Measurements from ENCODE around the gene EIF5A2. TPM values are rescaled to one million over a fixed set of nuclear protein-coding genes. Genes with fewer than 3 reads are reported as not detected.
"Not testable (repeated sequence)": the region's sequence is repeated elsewhere in the genome, so short reads cannot be mapped to it uniquely, and the experiment has no call there.

EIF5A2 gene
- total RNA-seq, 1 donor from 2014 or later: 10.2 TPM

- Histone ChIP-seq H3K36me3 (no peaks in the 10 kb centered on the region), H3K27me3 (ENCODE audit: low read depth) (no peaks in the 10 kb centered on the region), H3K27ac (replicated peaks) (peak overlapping the region; percentile 73), H3K4me3 (peak overlapping the region; percentile 80), H3K9me3 (replicated peaks) (peaks cover 38% of the 10 kb centered on the region), H3K4me1 (peaks cover 18% of the 10 kb centered on the region)
- intact Hi-C loops (cut with micrococcal nuclease): no loop called here
- no peak for DNase-seq
- TF ChIP-seq, protein P1, sequence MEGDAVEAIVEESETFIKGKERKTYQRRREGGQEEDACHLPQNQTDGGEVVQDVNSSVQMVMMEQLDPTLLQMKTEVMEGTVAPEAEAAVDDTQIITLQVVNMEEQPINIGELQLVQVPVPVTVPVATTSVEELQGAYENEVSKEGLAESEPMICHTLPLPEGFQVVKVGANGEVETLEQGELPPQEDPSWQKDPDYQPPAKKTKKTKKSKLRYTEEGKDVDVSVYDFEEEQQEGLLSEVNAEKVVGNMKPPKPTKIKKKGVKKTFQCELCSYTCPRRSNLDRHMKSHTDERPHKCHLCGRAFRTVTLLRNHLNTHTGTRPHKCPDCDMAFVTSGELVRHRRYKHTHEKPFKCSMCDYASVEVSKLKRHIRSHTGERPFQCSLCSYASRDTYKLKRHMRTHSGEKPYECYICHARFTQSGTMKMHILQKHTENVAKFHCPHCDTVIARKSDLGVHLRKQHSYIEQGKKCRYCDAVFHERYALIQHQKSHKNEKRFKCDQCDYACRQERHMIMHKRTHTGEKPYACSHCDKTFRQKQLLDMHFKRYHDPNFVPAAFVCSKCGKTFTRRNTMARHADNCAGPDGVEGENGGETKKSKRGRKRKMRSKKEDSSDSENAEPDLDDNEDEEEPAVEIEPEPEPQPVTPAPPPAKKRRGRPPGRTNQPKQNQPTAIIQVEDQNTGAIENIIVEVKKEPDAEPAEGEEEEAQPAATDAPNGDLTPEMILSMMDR (IDR thresholded peaks at IDR 0.05; ENCODE audit: borderline replicate concordance): no peak
Measured at GRCh38 chr3:170907637-170908234, 701 bp downstream of the EIF5A2 start.

DNA sequence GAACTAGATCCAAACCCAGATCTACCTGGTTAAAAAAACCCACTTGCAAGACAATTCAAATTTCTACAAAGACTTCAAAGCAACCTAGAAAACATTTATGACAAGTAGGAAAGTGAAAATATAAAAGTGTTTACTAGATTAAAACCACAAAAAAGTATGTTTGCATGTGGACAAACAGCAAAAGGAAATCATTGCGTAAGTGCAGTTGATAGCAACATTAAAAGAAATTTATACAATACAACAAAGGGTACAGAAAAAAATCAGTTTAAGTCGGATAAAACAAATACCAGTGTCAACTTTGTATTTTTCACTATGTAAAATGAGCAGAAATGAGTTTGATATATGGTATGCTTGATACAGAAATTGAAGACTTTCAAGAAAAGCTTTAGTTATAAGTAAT lies 2.6 kb downstream of the EIF5A2 start:
- H3K27ac ChIP-seq (replicated peaks): no peak overlapping the region
- peaks cover 18% of the 10 kb centered on the region for H3K4me1 ChIP-seq
- intact Hi-C loops (cut with micrococcal nuclease): no loop called here
- TF ChIP-seq, protein P1 (IDR thresholded peaks at IDR 0.05; ENCODE audit: borderline replicate concordance): no peak
- no peak overlapping the region for H3K4me3 ChIP-seq
- peaks cover 22% of the 10 kb centered on the region for H3K9me3 ChIP-seq (replicated peaks)
- H3K27me3 ChIP-seq (ENCODE audit: low read depth): no peaks in the 10 kb centered on the region
- no peaks in the 10 kb centered on the region for H3K36me3 ChIP-seq
- no peak for DNase-seq

- peaks cover 15% of the 10 kb centered on the region for H3K4me1 ChIP-seq
- TF ChIP-seq, protein P1 (IDR thresholded peaks at IDR 0.05; ENCODE audit: borderline replicate concordance): no peak
- intact Hi-C loops (cut with micrococcal nuclease): no loop called here
- H3K4me3 ChIP-seq: no peak overlapping the region
- no peaks in the 10 kb centered on the region for H3K9me3 ChIP-seq (replicated peaks)
- no peaks in the 10 kb centered on the region for H3K27me3 ChIP-seq (ENCODE audit: low read depth)
- H3K36me3 ChIP-seq: no peaks in the 10 kb centered on the region
- no peak overlapping the region for H3K27ac ChIP-seq (replicated peaks)
- DNase-seq: no peak
Measured at GRCh38 chr3:170903123-170903522, 5.3 kb downstream of the EIF5A2 start.

GRCh38 chr3:170899455-170899854 lies 9.0 kb downstream of the EIF5A2 start:
- no peak overlapping the region for H3K27ac ChIP-seq (replicated peaks)
- no peaks in the 10 kb centered on the region for H3K27me3 ChIP-seq (ENCODE audit: low read depth)
- peaks cover 4% of the 10 kb centered on the region for H3K4me1 ChIP-seq
- TF ChIP-seq, protein P1 (IDR thresholded peaks at IDR 0.05; ENCODE audit: borderline replicate concordance): no peak
- H3K36me3 ChIP-seq: no peaks in the 10 kb centered on the region
- H3K4me3 ChIP-seq: no peak overlapping the region
- H3K9me3 ChIP-seq (replicated peaks): no peaks in the 10 kb centered on the region
- DNase-seq: no peak
- intact Hi-C loops (cut with micrococcal nuclease): no loop called here

GRCh38 chr3:170897978-170898377 lies 10.5 kb downstream of the EIF5A2 start:
- H3K36me3 ChIP-seq: no peaks in the 10 kb centered on the region
- peaks cover 4% of the 10 kb centered on the region for H3K4me1 ChIP-seq
- no peaks in the 10 kb centered on the region for H3K9me3 ChIP-seq (replicated peaks)
- DNase-seq: no peak
- TF ChIP-seq, protein P1 (IDR thresholded peaks at IDR 0.05; ENCODE audit: borderline replicate concordance): no peak
- no peak overlapping the region for H3K27ac ChIP-seq (replicated peaks)
- no peaks in the 10 kb centered on the region for H3K27me3 ChIP-seq (ENCODE audit: low read depth)
- intact Hi-C loops (cut with micrococcal nuclease): no loop called here
- no peak overlapping the region for H3K4me3 ChIP-seq

DNA sequence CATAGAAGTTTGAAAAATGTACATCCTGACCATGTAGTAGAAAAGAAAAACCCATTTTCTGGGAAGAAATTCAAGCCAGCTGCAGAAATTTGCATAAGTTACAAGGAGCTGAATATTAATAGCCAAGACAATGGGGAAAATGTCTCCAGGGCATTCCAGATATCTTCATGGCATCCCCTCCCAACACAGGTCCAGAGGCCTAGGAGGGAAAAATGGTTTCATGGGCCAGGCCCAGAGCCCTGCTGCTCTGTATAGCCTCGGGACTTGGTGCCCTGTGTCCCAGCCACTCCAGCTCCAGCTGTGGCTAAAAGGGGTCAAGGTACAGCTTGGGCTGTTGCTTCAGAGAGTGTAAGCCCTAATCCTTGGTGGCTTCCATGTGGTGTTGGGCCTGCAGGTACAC lies 11.2 kb downstream of the EIF5A2 start:
- DNase-seq; H3K4me1 ChIP-seq; H3K4me3 ChIP-seq; H3K36me3 ChIP-seq; H3K9me3 ChIP-seq (replicated peaks); intact Hi-C loops (cut with micrococcal nuclease); H3K27me3 ChIP-seq (ENCODE audit: low read depth); H3K27ac ChIP-seq (replicated peaks): not testable (repeated sequence)

All from left ventricle myocardium inferior (tissue), 1 donor.